ENCODE measurements around the gene ATP6V0B. TPM values are rescaled to one million over a fixed set of nuclear protein-coding genes. Genes with fewer than 3 reads are reported as not detected.

The ATP6V0B gene
- total RNA-seq, 2 experiments from 2014 or later: 42.9 to 47.0 TPM

GRCh38 chr1:44027320-44027719 is 52.6 kb downstream of the ATP6V0B start:
- ATAC-seq (ENCODE audit: poor library complexity): no peak
- POLR2A ChIA-PET: no interaction called here

More at GRCh38 chr1:44027320-44027719, 52.6 kb downstream of the ATP6V0B start:
- Mint-ChIP-seq H3K4me3 (no peak overlapping the region), H3K27ac (no peak overlapping the region), H3K9me3 (no peaks in the 10 kb centered on the region), H3K4me1 (ENCODE audit: low read depth) (peaks cover 34% of the 10 kb centered on the region), H3K27me3 (no peaks in the 10 kb centered on the region), H3K36me3 (ENCODE audit: low read depth) (no peaks in the 10 kb centered on the region)
- CTCF ChIA-PET: interaction anchor here (1.5 to 2.1 kb wide), 2 partner anchors 9 to 21 kb away, joined by 5 read pairs; no protein-coding TSS in a partner anchor
- H3K27me3 ChIP-seq (ENCODE audit: control insufficient read depth in 1 of 2, insufficient read depth in 2 of 2, low read length in 2 of 2): no peaks in the 10 kb centered on the region
- intact Hi-C loops (cut with DNase I, micrococcal nuclease): no loop called here
- peaks cover 21% of the 10 kb centered on the region for H3K4me1 ChIP-seq (ENCODE audit: insufficient read depth, low read length)
- TF ChIP-seq CTCF (IDR thresholded peaks at IDR 0.05): no peak
- H3K36me3 ChIP-seq (ENCODE audit: insufficient read depth, low read length): no peaks in the 10 kb centered on the region
- DNase-seq: no peak
- H3K27ac ChIP-seq (ENCODE audit: low read depth in 1 of 2, low read length in 2 of 2): no peak overlapping the region
- no peak overlapping the region for H3K4me3 ChIP-seq (ENCODE audit: low read length)
- no peaks in the 10 kb centered on the region for H3K9me3 ChIP-seq (ENCODE audit: control insufficient read depth in 1 of 2, insufficient read depth in 1 of 2, low read length in 2 of 2)

Other genes with a start within 250 kb of the ATP6V0B start
- gene ARTN, start 41.2 kb upstream of the ATP6V0B start, total RNA-seq: 1 to 10 TPM in 1 of 2 experiments, under 1 TPM in 1; 0.55 to 1.3 TPM
- gene IPO13, start 28.0 kb upstream of the ATP6V0B start, total RNA-seq: 1 to 10 TPM; 6.3 to 7.4 TPM
- 10 to 100 TPM; 10.3 to 12.0 TPM for gene DPH2, start 5.0 kb upstream of the ATP6V0B start, total RNA-seq
- gene B4GALT2, start 4.2 kb downstream of the ATP6V0B start, total RNA-seq: under 1 TPM; 0.22 to 0.34 TPM
- gene CCDC24, start 16.6 kb downstream of the ATP6V0B start, total RNA-seq: 1 to 10 TPM in 1 of 2 experiments, under 1 TPM in 1; 0.98 to 1.4 TPM
- under 1 TPM in 1 of 2 experiments, not detected in 1; 0.17 TPM for gene SLC6A9, start 56.5 kb downstream of the ATP6V0B start, total RNA-seq
- gene KLF17, start 143.9 kb downstream of the ATP6V0B start, total RNA-seq: not detected
- gene KLF18, start 166.7 kb downstream of the ATP6V0B start, total RNA-seq: not detected
- 10 to 100 TPM; 53.4 to 56.9 TPM for gene DMAP1, start 238.5 kb downstream of the ATP6V0B start, total RNA-seq